Adrenal gland (tissue), 5 donors: Measurements from ENCODE around the gene ZMYND15.
"Not testable (repeated sequence)": the region's sequence is repeated elsewhere in the genome, so short reads cannot be mapped to it uniquely, and the experiment has no call there.

Experiments used
- CTCF ChIP-seq, 6 experiments: fragments of 450-650 bp in 4 of 6; fragments of 200-600 bp in 2 of 6; sonication (generic) in 1 of 6; IDR thresholded peaks; 1 replicate in 5 of 6; 2 replicates in 1 of 6; pipeline versions ENCODE4 v1.5.1 to v1.8.0; 2016 to 2021; ENCODE audit warnings: antibody characterized with exemption in 6 of 6, mild to moderate bottlenecking in 2 of 6, moderate library complexity in 1 of 6
- POLR2A ChIP-seq, 2 donors: fragments of 450-650 bp; IDR thresholded peaks; one replicate each; pipeline ENCODE4 v1.6.1; 2017; ENCODE audit warnings: antibody characterized with exemption in 2 of 2, mild to moderate bottlenecking in 2 of 2, moderate library complexity in 1 of 2
- donor health status: DM: no; HTN: no; CAD: no.

- not testable (repeated sequence) for TF ChIP-seq CTCF, POLR2A (IDR thresholded peaks at IDR 0.05)
Observed at GRCh38 chr17:4689872-4690271, 49.8 kb upstream of the ZMYND15 start.
